Activated CD4-positive, CD25-positive, alpha-beta regulatory T cell (primary cell): ENCODE data around the gene TENM4.

Source experiments
- DNase-seq, 4 experiments: peaks; one replicate each; lab custom pipeline; 2025; lab: John Stamatoyannopoulos, UW

The TENM4 gene

GRCh38 chr11:78744202-78744601, 696.6 kb downstream of the TENM4 start:
- no peak for DNase-seq

DNA sequence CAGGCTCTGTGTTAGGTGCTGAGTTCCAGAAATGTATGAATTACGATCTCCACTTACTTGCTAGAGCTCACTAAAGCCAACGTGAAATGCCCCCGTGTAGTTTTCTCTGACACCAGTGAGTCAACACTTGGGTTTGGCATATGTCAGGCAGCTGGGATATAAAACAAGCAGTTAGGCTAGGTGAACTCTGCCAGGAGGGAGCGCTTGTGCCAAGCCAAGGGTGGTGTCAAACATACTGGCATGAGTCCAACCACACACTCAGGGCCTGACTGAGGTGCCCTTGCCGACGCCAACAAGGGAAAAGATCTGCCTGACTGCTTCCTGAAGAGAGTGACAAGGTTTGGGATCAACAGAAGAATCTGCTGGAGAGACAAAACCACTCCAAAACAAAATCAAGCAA, 698.4 kb downstream of the TENM4 start:
- no peak for DNase-seq

- no peak for DNase-seq
Measured at GRCh38 chr11:78741741-78742140, 699.1 kb downstream of the TENM4 start.

DNA sequence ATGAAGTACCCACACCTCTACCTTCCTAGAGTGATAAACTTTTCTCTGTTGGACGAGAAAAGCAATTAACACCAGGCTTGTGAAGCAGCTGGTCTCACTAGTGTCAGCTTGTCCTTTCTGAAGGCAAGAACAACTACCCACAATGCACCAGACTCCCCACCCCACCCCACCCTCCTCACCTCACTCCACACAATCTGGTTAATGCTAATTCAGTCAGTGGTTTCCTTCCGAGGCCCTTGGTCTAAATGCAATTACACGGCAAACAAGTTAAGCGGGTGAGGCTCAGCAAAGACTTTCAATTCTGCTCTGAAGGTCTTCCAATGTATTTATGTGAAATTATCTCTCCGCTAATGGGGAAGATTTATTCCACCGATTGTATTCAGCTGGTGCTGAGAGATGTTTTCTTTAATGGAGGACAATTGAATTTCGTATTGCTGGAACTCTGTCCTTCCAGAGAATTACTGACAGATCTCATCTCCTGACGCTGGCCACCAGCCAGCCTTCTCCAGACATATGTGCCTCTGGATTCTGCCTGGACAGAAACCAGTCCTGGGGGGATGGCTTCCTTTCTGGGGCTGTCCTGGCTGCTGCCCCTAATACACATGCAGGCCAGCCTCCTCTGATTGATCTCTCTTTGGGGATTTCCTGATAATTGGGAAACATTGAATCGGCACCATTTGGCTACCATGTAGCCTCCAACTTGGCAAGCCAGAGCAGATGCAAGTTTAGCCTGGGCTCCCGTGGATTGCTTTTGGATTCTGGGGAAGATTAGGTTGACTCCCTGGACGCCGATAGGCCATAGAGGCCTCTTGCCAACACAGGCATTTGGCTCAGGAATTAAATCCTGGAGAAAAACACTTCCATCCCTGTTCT, 700.4 kb downstream of the TENM4 start:
- no peak for DNase-seq

GRCh38 chr11:78737891-78738290, 702.9 kb downstream of the TENM4 start:
- DNase-seq: no peak

DNA sequence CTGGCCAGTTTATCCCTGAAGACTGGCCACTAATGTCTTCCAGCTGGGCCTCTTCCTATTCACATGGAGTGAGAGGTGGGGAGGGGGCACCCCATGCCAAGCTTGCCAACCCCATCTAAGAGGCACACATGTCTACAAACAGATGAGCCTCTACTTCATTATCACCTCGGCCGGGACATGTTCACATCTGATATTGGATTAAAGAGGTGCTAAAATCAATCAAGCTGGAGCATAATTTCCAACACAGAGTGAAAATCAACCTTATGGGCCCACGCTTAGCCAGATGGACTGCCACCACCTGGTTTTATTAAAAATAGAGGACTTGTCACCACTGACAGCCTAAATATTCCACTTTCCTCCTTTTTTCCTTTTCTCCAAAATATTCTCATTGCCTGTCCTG, 703.5 kb downstream of the TENM4 start:
- no peak for DNase-seq

GRCh38 chr11:78735711-78736110, 705.1 kb downstream of the TENM4 start:
- DNase-seq: no peak

- no peak for DNase-seq
Measured at GRCh38 chr11:78733031-78733430, 707.8 kb downstream of the TENM4 start.

DNA sequence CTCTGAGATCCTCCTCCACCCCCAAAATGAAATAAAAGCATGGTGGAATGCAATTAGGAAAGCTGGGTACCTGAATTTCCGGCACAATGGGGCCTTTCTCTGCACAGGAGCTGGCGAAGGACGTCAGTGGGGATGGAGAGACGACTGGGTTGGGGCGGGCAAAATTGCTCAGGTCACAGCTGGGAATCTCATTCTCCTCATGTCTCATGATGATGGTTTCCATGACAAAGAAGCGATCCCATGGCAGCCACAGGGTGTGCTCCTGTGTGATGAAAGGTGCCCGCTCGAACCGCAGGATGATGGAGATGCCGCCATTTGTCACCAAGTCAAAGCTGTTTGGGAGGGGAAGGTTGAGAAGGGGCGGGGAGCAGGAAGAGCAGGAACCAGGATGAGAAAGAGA, 708.6 kb downstream of the TENM4 start:
- DNase-seq: no peak

DNA sequence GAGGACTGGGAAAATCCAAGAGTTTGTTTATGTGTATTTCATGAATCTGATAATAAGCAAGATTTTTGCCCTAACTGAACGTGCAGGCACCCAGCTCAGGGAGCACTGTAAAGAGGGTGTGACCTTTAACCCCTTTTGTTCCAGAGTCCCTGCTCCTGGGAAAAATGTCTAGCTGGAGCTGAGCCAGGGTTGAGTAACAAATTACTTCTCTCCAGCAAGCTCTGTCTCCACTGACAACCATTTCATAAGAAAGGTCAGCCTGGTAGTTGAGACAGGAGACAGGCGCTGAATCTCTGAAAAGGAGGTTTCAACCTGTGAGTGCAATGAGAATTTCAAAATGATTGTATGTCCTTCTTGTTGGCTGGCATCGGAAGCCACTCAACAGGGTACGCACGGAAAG, 709.8 kb downstream of the TENM4 start:
- no peak for DNase-seq

DNA sequence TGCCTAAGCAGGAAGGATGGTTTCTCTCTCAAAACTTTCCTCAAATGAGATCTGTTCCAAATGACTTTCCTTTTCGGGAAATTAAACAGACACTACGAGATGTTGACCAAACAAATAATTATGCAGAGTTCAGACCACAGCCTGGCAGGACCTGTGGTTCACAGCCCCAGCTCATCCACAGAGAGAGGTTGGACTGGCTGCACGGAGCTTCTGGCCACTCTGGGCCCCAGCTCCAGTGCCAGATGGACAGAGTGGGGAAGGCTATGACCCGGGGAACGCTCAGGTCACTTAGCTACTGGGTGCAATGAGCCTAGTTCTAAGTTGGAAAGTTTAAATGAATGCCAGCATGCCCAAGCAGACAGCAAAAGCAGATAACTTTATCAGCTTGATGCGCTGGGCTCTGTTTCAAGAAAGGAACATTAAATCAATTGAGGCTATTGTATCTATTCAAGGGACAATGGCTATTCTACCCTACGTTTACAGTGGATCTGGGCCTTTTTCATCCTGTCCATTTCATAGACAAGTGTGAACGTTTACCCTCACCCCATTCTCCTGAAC, 710.5 kb downstream of the TENM4 start:
- no peak for DNase-seq

DNA sequence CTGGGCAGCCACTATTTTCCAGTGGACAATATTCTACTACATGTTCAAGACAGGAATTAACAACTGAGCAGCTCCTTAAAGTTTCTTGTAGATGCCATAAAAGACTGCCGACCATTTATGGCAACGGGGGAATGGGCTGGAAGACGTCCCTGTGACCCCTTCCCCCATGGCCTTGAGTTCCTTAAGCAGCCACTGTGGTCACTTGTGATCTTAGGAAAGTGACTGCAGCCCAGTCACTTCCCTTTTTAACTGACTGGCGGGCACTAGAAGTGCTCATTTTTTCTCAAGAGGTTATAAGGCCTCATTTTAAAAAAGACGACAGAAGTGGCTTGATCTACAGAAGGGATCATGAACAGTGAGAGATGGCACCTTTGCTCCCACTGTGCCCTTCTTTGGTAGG, 713.0 kb downstream of the TENM4 start:
- DNase-seq: no peak

DNA sequence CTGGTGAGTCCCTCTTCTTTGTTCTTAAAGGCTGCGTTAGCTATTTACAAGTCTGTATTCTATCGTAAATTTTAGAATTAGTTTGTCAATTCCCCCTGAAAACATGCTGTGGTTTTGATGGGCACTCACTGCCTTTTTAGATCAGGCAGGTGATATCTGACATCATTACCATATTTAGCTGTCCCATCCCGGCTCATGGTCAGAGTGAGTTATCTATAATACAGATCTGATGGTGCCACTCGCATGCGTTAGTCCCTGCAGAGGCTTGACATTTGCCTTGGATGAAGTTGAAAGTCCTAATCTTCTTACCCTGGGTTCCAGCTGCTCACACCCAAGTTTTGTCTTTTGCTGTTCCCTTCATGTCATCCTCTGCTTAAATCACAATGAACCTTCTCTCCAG, 715.6 kb downstream of the TENM4 start:
- no peak for DNase-seq

GRCh38 chr11:78722786-78723185, 718.0 kb downstream of the TENM4 start:
- no peak for DNase-seq

DNA sequence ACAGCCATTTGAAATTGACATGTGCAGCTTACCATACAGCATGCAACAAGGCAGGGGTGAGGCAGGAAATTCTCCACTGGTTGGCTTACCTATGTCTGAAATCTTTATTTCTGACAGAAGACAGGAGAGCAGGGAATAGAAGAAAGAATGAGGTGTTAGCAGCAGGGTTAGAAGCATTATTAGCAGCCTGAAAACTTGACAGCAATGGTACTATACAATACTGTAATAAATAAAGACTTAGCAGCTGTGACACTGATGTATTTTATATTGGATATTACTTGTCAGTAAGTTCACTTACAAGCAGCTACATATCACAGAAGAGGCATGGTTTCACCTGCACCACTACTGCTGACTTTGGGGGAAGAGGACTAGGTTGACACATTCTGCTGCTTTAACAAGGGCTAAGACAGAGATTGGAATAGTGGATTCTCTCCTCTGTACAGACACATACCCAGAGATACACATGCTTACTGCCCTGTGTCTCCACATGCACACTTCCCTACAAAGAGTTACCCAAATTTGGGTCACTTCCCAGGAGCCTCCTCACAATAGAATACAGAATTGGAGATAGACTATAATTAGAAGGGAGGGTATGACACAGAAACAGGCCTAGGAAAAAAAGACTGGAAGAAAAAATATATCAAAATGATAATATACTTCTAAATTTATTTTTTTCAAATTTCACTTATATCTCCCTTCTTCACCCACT, 720.4 kb downstream of the TENM4 start:
- no peak for DNase-seq

DNA sequence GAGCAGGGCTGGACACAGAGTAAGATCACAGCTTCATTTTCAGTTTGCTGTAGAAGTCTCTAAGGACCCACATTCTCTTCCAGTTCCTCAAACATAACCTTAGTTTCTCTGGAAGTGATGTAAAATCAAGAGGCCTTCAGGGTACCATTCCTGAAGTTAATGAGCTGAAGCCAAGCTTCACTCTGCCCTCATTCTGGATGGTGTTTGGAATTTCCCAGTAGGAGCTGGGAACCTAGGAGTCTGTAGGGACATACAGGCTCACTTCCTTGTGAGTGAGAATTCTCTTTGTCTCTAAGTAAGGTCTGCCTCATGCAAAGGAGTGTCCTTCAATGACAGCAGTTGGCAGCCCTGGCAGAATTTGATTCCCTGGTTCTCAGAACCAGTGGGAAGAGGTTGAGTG, 723.8 kb downstream of the TENM4 start:
- DNase-seq: no peak

GRCh38 chr11:78715639-78716311, 725.1 kb downstream of the TENM4 start:
- DNase-seq: no peak

DNA sequence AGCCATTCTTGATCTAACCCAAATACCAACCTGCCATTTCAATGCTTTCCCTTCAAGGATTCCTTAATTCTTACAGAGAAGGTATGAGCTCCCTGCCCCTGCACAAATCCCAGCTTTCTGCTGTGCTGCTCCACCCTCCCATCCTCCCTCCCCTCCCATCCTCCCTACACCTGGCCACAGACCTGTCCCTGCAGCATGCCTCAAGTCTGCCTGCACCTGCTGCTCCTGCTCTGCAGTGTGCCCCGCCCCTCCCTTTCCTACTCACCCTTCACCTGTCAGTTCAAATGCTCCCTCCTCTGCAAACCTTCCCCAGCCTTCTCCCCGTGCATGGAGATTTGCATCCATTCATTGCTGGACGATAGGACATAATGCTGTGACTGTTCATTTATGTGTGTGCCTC, 726.3 kb downstream of the TENM4 start:
- no peak for DNase-seq

DNA sequence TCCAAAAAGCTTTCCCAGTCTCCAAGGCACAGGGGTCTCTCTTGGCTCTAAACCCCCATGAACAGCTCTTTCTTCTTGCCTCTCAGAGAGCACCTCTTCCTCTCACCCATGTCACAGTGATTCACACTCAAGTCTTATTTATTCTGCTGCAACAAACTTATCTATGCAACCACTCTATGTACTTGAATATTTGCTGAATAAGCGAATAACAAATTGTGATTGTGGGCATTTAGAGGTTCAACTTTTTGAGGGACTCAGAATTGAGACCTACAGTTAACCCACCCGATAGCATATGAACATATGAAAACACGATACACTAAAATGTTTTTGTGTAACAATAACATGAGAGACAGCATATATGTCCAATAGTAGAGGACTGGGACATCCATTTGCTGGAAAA, 729.1 kb downstream of the TENM4 start:
- DNase-seq: no peak

DNA sequence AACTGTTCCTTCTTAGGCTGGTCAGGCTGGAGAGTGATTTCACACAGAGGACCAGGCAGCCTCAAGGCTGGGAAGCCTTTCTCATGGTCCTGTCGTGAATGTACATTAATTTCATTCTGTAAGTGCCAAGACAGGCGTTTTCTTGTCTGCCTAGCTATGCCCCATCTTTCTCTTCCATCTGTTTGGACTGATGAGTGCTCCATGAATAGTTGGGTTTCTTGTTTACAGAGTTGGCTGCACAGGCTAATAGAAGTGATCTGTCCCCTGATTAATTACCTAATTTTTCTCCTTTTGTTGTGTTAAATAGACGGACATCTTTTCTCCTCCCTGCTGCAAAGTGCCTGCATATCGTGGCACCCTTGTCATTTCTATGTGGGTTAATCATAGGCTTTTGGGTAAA, 730.4 kb downstream of the TENM4 start:
- DNase-seq: no peak

DNA sequence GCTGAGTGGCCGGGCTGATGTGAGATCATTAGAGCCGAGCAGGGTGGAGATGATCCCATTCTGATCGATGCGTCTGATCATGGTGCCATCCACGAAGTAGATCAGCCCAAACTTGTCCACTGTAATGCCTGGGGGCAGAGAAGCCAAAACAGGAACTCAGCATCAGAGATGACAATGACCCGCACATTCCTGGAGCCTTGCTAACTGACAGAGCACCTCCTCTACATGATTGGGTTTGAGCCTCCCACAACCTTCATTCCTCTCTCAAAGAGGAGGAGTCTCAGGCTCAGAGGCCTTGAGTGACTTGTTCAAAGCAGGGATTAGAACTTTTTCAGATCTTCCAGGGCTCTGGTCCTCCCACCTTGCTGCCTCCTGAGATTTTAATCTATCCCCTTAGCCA, 732.4 kb downstream of the TENM4 start:
- no peak for DNase-seq

DNA sequence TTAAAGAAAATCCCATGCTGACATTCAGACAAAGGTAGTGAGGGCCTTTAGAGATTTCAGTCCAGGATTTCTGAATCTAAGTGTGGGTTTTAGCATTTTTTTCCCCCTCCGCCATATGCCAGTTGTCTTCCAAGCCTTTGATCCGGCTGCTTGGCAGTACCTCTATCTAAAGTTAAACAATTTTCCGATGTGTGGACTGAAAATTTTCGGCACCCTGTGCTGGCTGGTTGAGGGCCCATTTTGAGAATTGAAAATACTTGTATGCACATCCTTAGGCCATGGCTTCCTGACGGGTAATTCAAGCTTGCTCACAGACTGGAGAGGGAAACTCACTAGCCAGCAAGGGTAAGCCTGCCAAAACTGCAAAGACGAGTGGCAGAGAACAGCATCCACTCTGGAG, 734.3 kb downstream of the TENM4 start:
- DNase-seq: no peak

GRCh38 chr11:78704811-78705210, 736.0 kb downstream of the TENM4 start:
- DNase-seq: no peak
